Measurements from ENCODE around the gene HOXB6.

The HOXB6 gene

DNA sequence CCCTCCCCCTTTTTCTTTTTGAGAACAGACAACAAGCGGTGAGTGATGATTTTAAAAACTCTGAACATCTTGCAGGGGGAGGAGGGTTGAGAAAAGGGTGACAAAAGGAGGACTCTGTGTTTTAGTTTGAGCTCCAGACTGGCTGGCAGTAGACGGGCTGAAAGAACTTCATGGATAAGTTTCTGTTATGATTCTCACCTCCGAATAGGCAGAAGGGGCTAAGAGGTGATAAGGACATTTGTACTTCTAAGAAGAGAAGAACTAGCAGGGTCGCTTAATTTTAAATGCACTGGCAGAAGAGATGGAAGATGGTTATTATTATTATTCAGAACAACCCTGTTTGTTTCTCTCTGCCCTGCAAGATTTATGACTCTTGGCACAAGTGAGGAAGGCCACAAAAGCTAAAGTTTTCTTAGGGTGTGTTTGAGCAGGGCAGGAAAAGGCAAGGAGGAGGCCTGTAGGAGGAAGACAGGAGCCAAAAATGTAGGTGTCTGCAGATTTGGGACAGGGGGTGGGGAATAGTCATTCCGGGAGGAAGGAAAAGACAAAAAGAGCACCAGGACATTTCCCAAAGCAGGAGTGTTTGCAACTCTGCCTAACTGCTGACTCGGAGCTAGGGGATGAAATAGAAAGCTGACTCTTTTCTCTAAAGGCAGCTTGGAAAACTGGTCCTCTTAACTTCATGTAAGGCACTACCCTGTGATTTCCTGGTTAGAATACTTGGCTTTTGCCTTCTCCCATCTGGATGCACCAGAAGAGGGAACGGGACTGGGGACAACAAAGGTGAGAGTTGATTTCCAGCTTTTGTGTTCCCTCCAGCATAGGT lies 48.0 kb downstream of the HOXB6 start:
- Histone ChIP-seq H3K4me3 (ENCODE audit: low read length) (no peak overlapping the region), H3K18ac (ENCODE audit: low read length) (no peak overlapping the region), H3K4me1 (ENCODE audit: control insufficient read depth, low read depth, low read length) (no peaks in the 10 kb centered on the region)

GRCh38 chr17:48556229-48556575 lies 48.6 kb downstream of the HOXB6 start:
- Histone ChIP-seq H3K27me3 (ENCODE audit: insufficient read depth, low read length, poor library complexity) (peaks cover 85% of the 10 kb centered on the region), H3K27ac (ENCODE audit: low read depth, low read length) (no peak overlapping the region), H2BK15ac (replicated peaks; ENCODE audit: low read depth) (no peak overlapping the region), H3K18ac (ENCODE audit: low read length) (no peak overlapping the region), H2BK5ac (ENCODE audit: low read length) (no peak overlapping the region), H4K8ac (ENCODE audit: low read depth, low read length) (no peak overlapping the region), H3K4ac (ENCODE audit: low read depth, low read length) (no peak overlapping the region), H3K36me3 (ENCODE audit: control insufficient read depth, insufficient read depth, low read length) (no peaks in the 10 kb centered on the region), H3K4me1 (ENCODE audit: control insufficient read depth, low read depth, low read length) (no peaks in the 10 kb centered on the region), H3K79me2 (ENCODE audit: control insufficient read depth, insufficient read depth, low read length) (no peaks in the 10 kb centered on the region), H3K4me3 (ENCODE audit: low read length) (no peak overlapping the region), H2AK5ac (ENCODE audit: low read length) (no peak overlapping the region), H3K4me2 (ENCODE audit: low read length) (no peak overlapping the region), H3K79me1 (ENCODE audit: low read length) (no peaks in the 10 kb centered on the region), H3K9ac (ENCODE audit: low read length) (no peak overlapping the region), H3K56ac (ENCODE audit: low read length) (no peak overlapping the region), H2BK120ac (ENCODE audit: low read depth, low read length) (no peak overlapping the region), H4K5ac (ENCODE audit: low read length) (no peak overlapping the region), H3K23ac (ENCODE audit: low read length) (no peak overlapping the region)
- no CpG with 5 or more reads among the region's 5 CpGs for WGBS (ENCODE audit: extremely low coverage, insufficient coverage, low lambda C conversion rate)
- DNase-seq = no peak

More for the DNA sequence above, 48.0 kb downstream of the HOXB6 start:
- Histone ChIP-seq H2BK120ac (ENCODE audit: low read depth, low read length) (no peak overlapping the region), H4K8ac (ENCODE audit: low read depth, low read length) (no peak overlapping the region), H2BK15ac (replicated peaks; ENCODE audit: low read depth) (no peak overlapping the region), H2AK5ac (ENCODE audit: low read length) (no peak overlapping the region), H3K79me1 (ENCODE audit: low read length) (no peaks in the 10 kb centered on the region), H3K79me2 (ENCODE audit: control insufficient read depth, insufficient read depth, low read length) (no peaks in the 10 kb centered on the region), H3K27ac (ENCODE audit: low read depth, low read length) (no peak overlapping the region), H4K5ac (ENCODE audit: low read length) (no peak overlapping the region), H3K4me2 (ENCODE audit: low read length) (no peak overlapping the region), H3K4ac (ENCODE audit: low read depth, low read length) (no peak overlapping the region), H3K56ac (ENCODE audit: low read length) (no peak overlapping the region), H3K27me3 (ENCODE audit: insufficient read depth, low read length, poor library complexity) (peaks cover 85% of the 10 kb centered on the region), H3K23ac (ENCODE audit: low read length) (no peak overlapping the region), H3K9ac (ENCODE audit: low read length) (no peak overlapping the region), H2BK5ac (ENCODE audit: low read length) (no peak overlapping the region), H3K36me3 (ENCODE audit: control insufficient read depth, insufficient read depth, low read length) (no peaks in the 10 kb centered on the region)
- no peak for DNase-seq
- no CpG with 5 or more reads among the region's 7 CpGs for WGBS (ENCODE audit: extremely low coverage, insufficient coverage, low lambda C conversion rate)

DNA sequence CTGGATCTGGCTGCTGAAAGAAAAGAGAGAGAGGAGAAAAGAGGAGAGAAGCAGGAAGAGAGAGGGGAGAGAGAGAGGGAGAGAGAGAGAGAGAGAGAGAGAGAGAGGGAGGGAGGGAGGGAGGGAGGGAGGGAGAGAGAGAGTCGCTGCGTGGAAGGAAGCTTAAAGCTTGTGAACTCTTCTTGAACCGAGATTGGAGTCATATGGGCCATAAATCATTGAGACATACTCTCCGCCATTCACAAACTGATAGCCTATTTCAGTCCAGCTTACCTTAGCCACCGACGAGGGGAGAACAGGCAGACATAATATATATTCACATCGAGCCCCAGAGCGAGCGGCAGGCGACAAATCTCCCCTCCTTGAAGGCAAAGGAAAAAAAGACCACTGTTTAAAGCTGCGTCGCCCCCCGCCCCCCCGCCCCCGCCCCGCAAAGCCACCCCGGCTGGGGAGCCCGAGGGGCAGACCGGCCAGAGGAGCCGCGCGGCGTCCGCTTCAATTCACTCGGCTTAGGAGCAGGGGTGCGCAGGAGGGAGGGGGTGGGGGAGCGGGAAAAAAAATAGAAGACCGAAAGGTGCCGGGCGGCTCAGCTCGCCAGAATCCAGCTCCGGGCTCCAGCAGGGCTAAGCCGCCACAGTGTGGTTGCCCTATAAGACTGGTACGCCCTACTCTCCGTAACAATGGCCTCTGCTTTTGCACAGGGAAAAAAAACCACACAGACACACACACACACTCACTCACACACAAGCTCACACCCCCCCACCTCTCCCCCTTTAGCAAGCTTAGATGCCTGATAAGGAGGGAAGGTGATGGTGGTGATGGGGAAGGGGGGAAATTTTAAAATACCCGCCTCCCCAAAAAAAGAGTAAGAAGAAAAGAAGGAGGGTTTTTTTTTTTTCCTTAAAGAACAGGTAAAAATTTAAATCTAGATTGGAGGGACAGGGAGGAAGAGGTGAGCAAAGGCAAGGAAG lies 49.2 kb downstream of the HOXB6 start:
- H3K9ac ChIP-seq (ENCODE audit: low read length) = no peak overlapping the region
- H2AK5ac ChIP-seq (ENCODE audit: low read length) = no peak overlapping the region
- no peak overlapping the region for H3K4ac ChIP-seq (ENCODE audit: low read depth, low read length)
- H2BK15ac ChIP-seq (replicated peaks; ENCODE audit: low read depth) = no peak overlapping the region
- H3K4me1 ChIP-seq (ENCODE audit: control insufficient read depth, low read depth, low read length) = no peaks in the 10 kb centered on the region
- no CpG with 5 or more reads among the region's 36 CpGs for WGBS (ENCODE audit: extremely low coverage, insufficient coverage, low lambda C conversion rate)
- H3K79me1 ChIP-seq (ENCODE audit: low read length) = no peaks in the 10 kb centered on the region
- no peak overlapping the region for H3K56ac ChIP-seq (ENCODE audit: low read length)
- H4K8ac ChIP-seq (ENCODE audit: low read depth, low read length) = no peak overlapping the region
- H3K27ac ChIP-seq (ENCODE audit: low read depth, low read length) = no peak overlapping the region
- no peak overlapping the region for H2BK5ac ChIP-seq (ENCODE audit: low read length)
- H3K4me3 ChIP-seq (ENCODE audit: low read length) = no peak overlapping the region
- DNase-seq = no peak
- H3K36me3 ChIP-seq (ENCODE audit: control insufficient read depth, insufficient read depth, low read length) = no peaks in the 10 kb centered on the region
- no peaks in the 10 kb centered on the region for H3K79me2 ChIP-seq (ENCODE audit: control insufficient read depth, insufficient read depth, low read length)
- H3K27me3 ChIP-seq (ENCODE audit: insufficient read depth, low read length, poor library complexity) = peaks cover 84% of the 10 kb centered on the region
- no peak overlapping the region for H3K23ac ChIP-seq (ENCODE audit: low read length)
- H3K18ac ChIP-seq (ENCODE audit: low read length) = peak overlapping the region; percentile 22
- H2BK120ac ChIP-seq (ENCODE audit: low read depth, low read length) = no peak overlapping the region
- H4K5ac ChIP-seq (ENCODE audit: low read length) = no peak overlapping the region
- peak overlapping the region; percentile 14 for H3K4me2 ChIP-seq (ENCODE audit: low read length)

- Histone ChIP-seq H3K36me3 (ENCODE audit: control insufficient read depth, insufficient read depth, low read length) (no peaks in the 10 kb centered on the region), H2AK5ac (ENCODE audit: low read length) (no peak overlapping the region), H3K4me2 (ENCODE audit: low read length) (peak overlapping the region; percentile 71), H2BK15ac (replicated peaks; ENCODE audit: low read depth) (no peak overlapping the region), H3K79me2 (ENCODE audit: control insufficient read depth, insufficient read depth, low read length) (no peaks in the 10 kb centered on the region), H3K27ac (ENCODE audit: low read depth, low read length) (no peak overlapping the region), H3K27me3 (ENCODE audit: insufficient read depth, low read length, poor library complexity) (peaks cover 82% of the 10 kb centered on the region), H4K5ac (ENCODE audit: low read length) (no peak overlapping the region), H3K9ac (ENCODE audit: low read length) (peak overlapping the region; percentile 47), H2BK5ac (ENCODE audit: low read length) (no peak overlapping the region), H3K23ac (ENCODE audit: low read length) (no peak overlapping the region), H3K4me3 (ENCODE audit: low read length) (no peak overlapping the region), H4K8ac (ENCODE audit: low read depth, low read length) (no peak overlapping the region), H3K18ac (ENCODE audit: low read length) (peak overlapping the region; percentile 3), H3K79me1 (ENCODE audit: low read length) (no peaks in the 10 kb centered on the region), H2BK120ac (ENCODE audit: low read depth, low read length) (no peak overlapping the region), H3K4ac (ENCODE audit: low read depth, low read length) (peak overlapping the region; percentile 23), H3K56ac (ENCODE audit: low read length) (peak overlapping the region; percentile 73), H3K4me1 (ENCODE audit: control insufficient read depth, low read depth, low read length) (no peaks in the 10 kb centered on the region)
- DNase-seq = no peak
- no CpG with 5 or more reads among the region's 44 CpGs for WGBS (ENCODE audit: extremely low coverage, insufficient coverage, low lambda C conversion rate)
Measured at GRCh38 chr17:48554412-48555257, 50.2 kb downstream of the HOXB6 start.

GRCh38 chr17:48553826-48554225 lies 51.0 kb downstream of the HOXB6 start:
- H3K4me3 ChIP-seq (ENCODE audit: low read length) = no peak overlapping the region
- no peak for DNase-seq
- no peak overlapping the region for H3K23ac ChIP-seq (ENCODE audit: low read length)
- H3K9ac ChIP-seq (ENCODE audit: low read length) = no peak overlapping the region
- no peak overlapping the region for H2BK120ac ChIP-seq (ENCODE audit: low read depth, low read length)
- H2AK5ac ChIP-seq (ENCODE audit: low read length) = no peak overlapping the region
- H3K79me2 ChIP-seq (ENCODE audit: control insufficient read depth, insufficient read depth, low read length) = no peaks in the 10 kb centered on the region
- no peaks in the 10 kb centered on the region for H3K4me1 ChIP-seq (ENCODE audit: control insufficient read depth, low read depth, low read length)
- H2BK15ac ChIP-seq (replicated peaks; ENCODE audit: low read depth) = no peak overlapping the region
- H3K27me3 ChIP-seq (ENCODE audit: insufficient read depth, low read length, poor library complexity) = peaks cover 77% of the 10 kb centered on the region
- H4K8ac ChIP-seq (ENCODE audit: low read depth, low read length) = no peak overlapping the region
- H3K36me3 ChIP-seq (ENCODE audit: control insufficient read depth, insufficient read depth, low read length) = no peaks in the 10 kb centered on the region
- WGBS (ENCODE audit: extremely low coverage, insufficient coverage, low lambda C conversion rate) = no CpG with 5 or more reads among the region's 1 CpG
- no peak overlapping the region for H3K18ac ChIP-seq (ENCODE audit: low read length)
- no peak overlapping the region for H3K27ac ChIP-seq (ENCODE audit: low read depth, low read length)
- no peak overlapping the region for H3K4ac ChIP-seq (ENCODE audit: low read depth, low read length)
- no peak overlapping the region for H4K5ac ChIP-seq (ENCODE audit: low read length)
- H3K56ac ChIP-seq (ENCODE audit: low read length) = no peak overlapping the region
- no peak overlapping the region for H3K4me2 ChIP-seq (ENCODE audit: low read length)
- H2BK5ac ChIP-seq (ENCODE audit: low read length) = no peak overlapping the region
- H3K79me1 ChIP-seq (ENCODE audit: low read length) = no peaks in the 10 kb centered on the region

Measured in mesendoderm (in vitro differentiated cells).